Ishikawa (cell line): ENCODE measurements around the gene CADPS.

Experiments used
- CEBPB ChIP-seq: IDR thresholded peaks from 2 replicates; pipeline ENCODE4 v1.6.1; 2012
- CREB1 ChIP-seq: IDR thresholded peaks from 2 replicates; pipeline ENCODE4 v1.6.1; 2012; ENCODE audit warnings: low read depth
- EGR1 ChIP-seq: IDR thresholded peaks from 2 replicates; pipeline ENCODE4 v1.6.1; 2012
- EP300 ChIP-seq: IDR thresholded peaks from 2 replicates; pipeline ENCODE4 v1.6.1; 2012; ENCODE audit warnings: borderline replicate concordance
- FOXM1 ChIP-seq: IDR thresholded peaks from 2 replicates; pipeline ENCODE4 v1.6.1; 2012; ENCODE audit warnings: low read depth, borderline replicate concordance
- MAX ChIP-seq: IDR thresholded peaks from 2 replicates; pipeline ENCODE4 v1.6.1; 2012
- NFIC ChIP-seq: IDR thresholded peaks from 2 replicates; pipeline ENCODE4 v1.6.1; 2012
- RAD21 ChIP-seq: IDR thresholded peaks from 2 replicates; pipeline ENCODE4 v1.6.1; 2012; ENCODE audit warnings: low read depth
- REST ChIP-seq: IDR thresholded peaks from 2 replicates; pipeline ENCODE4 v1.6.1; 2012; ENCODE audit warnings: low read depth, mild to moderate bottlenecking
- TAF1 ChIP-seq: IDR thresholded peaks from 2 replicates; pipeline ENCODE4 v1.6.1; 2012; ENCODE audit warnings: low read depth, mild to moderate bottlenecking
- TCF12 ChIP-seq: IDR thresholded peaks from 2 replicates; pipeline ENCODE4 v1.6.1; 2012; ENCODE audit warnings: low read depth
- TEAD4 ChIP-seq: IDR thresholded peaks from 2 replicates; pipeline ENCODE4 v1.6.1; 2012
- USF1 ChIP-seq: IDR thresholded peaks from 2 replicates; pipeline ENCODE4 v1.6.1; 2012
- YY1 ChIP-seq: IDR thresholded peaks from 2 replicates; pipeline ENCODE4 v1.6.1; 2012; ENCODE audit warnings: low read depth
- ZBTB7A ChIP-seq: IDR thresholded peaks from 2 replicates; pipeline ENCODE4 v1.6.1; 2012; ENCODE audit warnings: low read depth

Gene CADPS

GRCh38 chr3:62688812-62689211 is 186.4 kb downstream of the CADPS start:
- no peak for TF ChIP-seq YY1
- TF ChIP-seq TAF1, result no peak
- TF ChIP-seq TCF12, result no peak
- no peak for TF ChIP-seq TEAD4
- TF ChIP-seq FOXM1, result no peak
- TF ChIP-seq CEBPB, result no peak
- TF ChIP-seq REST, result no peak
- TF ChIP-seq USF1, result no peak
- no peak for TF ChIP-seq EP300
- no peak for TF ChIP-seq ZBTB7A
- no peak for TF ChIP-seq NFIC
- TF ChIP-seq RAD21, result no peak
- no peak for TF ChIP-seq MAX
- TF ChIP-seq EGR1, result no peak
- no peak for TF ChIP-seq CREB1

GRCh38 chr3:62688050-62688449 is 187.2 kb downstream of the CADPS start:
- no peak for TF ChIP-seq EGR1

- TF ChIP-seq CREB1, result no peak
- no peak for TF ChIP-seq RAD21
- no peak for TF ChIP-seq REST
- TF ChIP-seq USF1, result no peak
- TF ChIP-seq NFIC, result no peak
These were observed 188.5 kb downstream of the CADPS start for GRCh38 chr3:62686503-62687294.

- no peak for TF ChIP-seq TAF1
- TF ChIP-seq USF1, result no peak
- TF ChIP-seq YY1, result no peak
- no peak for TF ChIP-seq TCF12
- no peak for TF ChIP-seq NFIC
- no peak for TF ChIP-seq CEBPB
- TF ChIP-seq RAD21, result no peak
- TF ChIP-seq TEAD4, result no peak
- no peak for TF ChIP-seq EP300
- TF ChIP-seq REST, result no peak
- TF ChIP-seq EGR1, result no peak
- TF ChIP-seq ZBTB7A, result no peak
- TF ChIP-seq CREB1, result no peak
- TF ChIP-seq MAX, result no peak
- no peak for TF ChIP-seq FOXM1
These were observed 192.4 kb downstream of the CADPS start for GRCh38 chr3:62682826-62683225.
